ENCODE measurements around the gene TMEM14B.

DNA sequence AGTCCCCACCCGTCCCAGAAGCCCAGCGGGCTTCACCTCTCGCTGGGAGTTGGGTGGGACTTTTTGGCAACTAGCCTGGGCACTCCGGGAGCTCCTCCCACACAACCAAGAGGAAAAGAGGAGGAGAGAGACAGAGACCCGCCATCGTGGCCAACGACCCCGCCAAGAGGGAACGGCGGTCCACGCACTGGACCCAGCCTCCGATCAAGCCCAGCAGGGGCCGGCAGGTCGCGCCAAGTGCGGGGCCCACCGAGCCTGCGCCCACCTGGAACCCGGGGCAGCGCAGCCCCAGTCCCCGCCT is 27.7 kb upstream of the TMEM14B start:
- TF ChIP-seq, protein P1, sequence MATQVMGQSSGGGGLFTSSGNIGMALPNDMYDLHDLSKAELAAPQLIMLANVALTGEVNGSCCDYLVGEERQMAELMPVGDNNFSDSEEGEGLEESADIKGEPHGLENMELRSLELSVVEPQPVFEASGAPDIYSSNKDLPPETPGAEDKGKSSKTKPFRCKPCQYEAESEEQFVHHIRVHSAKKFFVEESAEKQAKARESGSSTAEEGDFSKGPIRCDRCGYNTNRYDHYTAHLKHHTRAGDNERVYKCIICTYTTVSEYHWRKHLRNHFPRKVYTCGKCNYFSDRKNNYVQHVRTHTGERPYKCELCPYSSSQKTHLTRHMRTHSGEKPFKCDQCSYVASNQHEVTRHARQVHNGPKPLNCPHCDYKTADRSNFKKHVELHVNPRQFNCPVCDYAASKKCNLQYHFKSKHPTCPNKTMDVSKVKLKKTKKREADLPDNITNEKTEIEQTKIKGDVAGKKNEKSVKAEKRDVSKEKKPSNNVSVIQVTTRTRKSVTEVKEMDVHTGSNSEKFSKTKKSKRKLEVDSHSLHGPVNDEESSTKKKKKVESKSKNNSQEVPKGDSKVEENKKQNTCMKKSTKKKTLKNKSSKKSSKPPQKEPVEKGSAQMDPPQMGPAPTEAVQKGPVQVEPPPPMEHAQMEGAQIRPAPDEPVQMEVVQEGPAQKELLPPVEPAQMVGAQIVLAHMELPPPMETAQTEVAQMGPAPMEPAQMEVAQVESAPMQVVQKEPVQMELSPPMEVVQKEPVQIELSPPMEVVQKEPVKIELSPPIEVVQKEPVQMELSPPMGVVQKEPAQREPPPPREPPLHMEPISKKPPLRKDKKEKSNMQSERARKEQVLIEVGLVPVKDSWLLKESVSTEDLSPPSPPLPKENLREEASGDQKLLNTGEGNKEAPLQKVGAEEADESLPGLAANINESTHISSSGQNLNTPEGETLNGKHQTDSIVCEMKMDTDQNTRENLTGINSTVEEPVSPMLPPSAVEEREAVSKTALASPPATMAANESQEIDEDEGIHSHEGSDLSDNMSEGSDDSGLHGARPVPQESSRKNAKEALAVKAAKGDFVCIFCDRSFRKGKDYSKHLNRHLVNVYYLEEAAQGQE (IDR thresholded peaks at IDR 0.05; ENCODE audit: insufficient replicate concordance, low read depth): no peak
- TF ChIP-seq, protein P2, sequence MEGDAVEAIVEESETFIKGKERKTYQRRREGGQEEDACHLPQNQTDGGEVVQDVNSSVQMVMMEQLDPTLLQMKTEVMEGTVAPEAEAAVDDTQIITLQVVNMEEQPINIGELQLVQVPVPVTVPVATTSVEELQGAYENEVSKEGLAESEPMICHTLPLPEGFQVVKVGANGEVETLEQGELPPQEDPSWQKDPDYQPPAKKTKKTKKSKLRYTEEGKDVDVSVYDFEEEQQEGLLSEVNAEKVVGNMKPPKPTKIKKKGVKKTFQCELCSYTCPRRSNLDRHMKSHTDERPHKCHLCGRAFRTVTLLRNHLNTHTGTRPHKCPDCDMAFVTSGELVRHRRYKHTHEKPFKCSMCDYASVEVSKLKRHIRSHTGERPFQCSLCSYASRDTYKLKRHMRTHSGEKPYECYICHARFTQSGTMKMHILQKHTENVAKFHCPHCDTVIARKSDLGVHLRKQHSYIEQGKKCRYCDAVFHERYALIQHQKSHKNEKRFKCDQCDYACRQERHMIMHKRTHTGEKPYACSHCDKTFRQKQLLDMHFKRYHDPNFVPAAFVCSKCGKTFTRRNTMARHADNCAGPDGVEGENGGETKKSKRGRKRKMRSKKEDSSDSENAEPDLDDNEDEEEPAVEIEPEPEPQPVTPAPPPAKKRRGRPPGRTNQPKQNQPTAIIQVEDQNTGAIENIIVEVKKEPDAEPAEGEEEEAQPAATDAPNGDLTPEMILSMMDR (IDR thresholded peaks at IDR 0.05; ENCODE audit: insufficient read depth, low read length): no peak
- TF ChIP-seq POLR2AphosphoS5 (IDR thresholded peaks at IDR 0.05; ENCODE audit: low read depth) (no peak), GABPA (IDR thresholded peaks at IDR 0.05; ENCODE audit: low read depth) (no peak), SPI1 (IDR thresholded peaks at IDR 0.05; ENCODE audit: borderline replicate concordance, low read depth) (no peak)

Data from HL-60 (cell line).